ENCODE data around the gene SCN4B. TPM values are rescaled to one million over a fixed set of nuclear protein-coding genes. Genes with fewer than 3 reads are reported as not detected.

Gene SCN4B
- total and polyA plus RNA-seq, 2 of the 8 experiments (the other 6 are each of a cell fraction or from before 2014, with no cell fraction given), result 2.8 to 4.9 TPM

- TF ChIP-seq CHD7 (IDR thresholded peaks at IDR 0.05; ENCODE audit: insufficient replicate concordance, low read length), result no peak
- TF ChIP-seq CBX5 (IDR thresholded peaks at IDR 0.05; ENCODE audit: low read depth, low read length), result no peak
- TF ChIP-seq SIX5 (IDR thresholded peaks at IDR 0.05; ENCODE audit: low read depth, low read length), result no peak
- TF ChIP-seq GABPA (IDR thresholded peaks at IDR 0.05; ENCODE audit: borderline replicate concordance, insufficient read depth, low read length), result no peak
Measured at GRCh38 chr11:118168751-118169150, 16.1 kb upstream of the SCN4B start (continued).

All from H1 (cell line).